SU-DHL-6 (cell line): Measurements from ENCODE around the gene ERC1.

Experiments used
- H2AFZ ChIP-seq: fragments of 200-600 bp; sonication (generic); 2 replicates; pipeline ENCODE4 v1.6.1; 2014; ENCODE audit warnings: low read depth, mild to moderate bottlenecking, moderate library complexity, mixed read lengths, antibody characterized with exemption, low read length; ENCODE audit not compliant: severe bottlenecking
- H3F3A ChIP-seq: fragments of 200-600 bp; shearing (Covaris generic); 2 replicates; pipeline ENCODE4 v1.6.0; 2016; ENCODE audit warnings: antibody characterized with exemption, mild to moderate bottlenecking; ENCODE audit not compliant: insufficient read depth
- H3K27ac ChIP-seq: fragments of 200-600 bp; sonication (generic); 2 replicates; pipeline ENCODE4 v1.5.1; 2016; ENCODE audit warnings: low read depth, mild to moderate bottlenecking, low read length, moderate library complexity, mixed read lengths
- H3K27me3 ChIP-seq: fragments of 200-600 bp; sonication (generic), shearing (Covaris generic); 2 replicates; pipeline ENCODE4 v1.6.0; 2014; ENCODE audit warnings: mild to moderate bottlenecking, low read length
- H3K36me3 ChIP-seq: fragments of 200-600 bp; sonication (generic); 2 replicates; pipeline ENCODE4 v1.6.1; 2014; ENCODE audit warnings: mild to moderate bottlenecking, low read length, mixed read lengths
- H3K4me2 ChIP-seq: fragments of 300-600, 200-600 bp; shearing (Covaris generic), sonication (generic); 2 replicates; pipeline ENCODE4 v1.6.0; 2014; ENCODE audit warnings: low read length, low read depth, mild to moderate bottlenecking; ENCODE audit not compliant: poor library complexity, severe bottlenecking
- H3K4me3 ChIP-seq: fragments of 200-600 bp; sonication (generic); 2 replicates; pipeline ENCODE4 v1.5.1; 2014; ENCODE audit warnings: antibody characterized with exemption, low read length, mild to moderate bottlenecking, mixed read lengths; ENCODE audit not compliant: insufficient read depth, poor library complexity, severe bottlenecking
- H3K79me2 ChIP-seq: fragments of 200-600 bp; sonication (generic); 2 replicates; pipeline ENCODE4 v1.6.1; 2014; ENCODE audit warnings: mild to moderate bottlenecking, low read length, moderate library complexity; ENCODE audit not compliant: insufficient read depth
- H3K9ac ChIP-seq: fragments of 200-600 bp; sonication (generic); 2 replicates; pipeline ENCODE4 v1.7.0; 2014; ENCODE audit warnings: mild to moderate bottlenecking, low read length
- H3K9me2 ChIP-seq: fragments of 200-600 bp; sonication (generic); replicated peaks from 2 replicates; pipeline ENCODE4 v1.6.1; 2014; ENCODE audit warnings: low read length; ENCODE audit not compliant: insufficient read depth
- H3K9me3 ChIP-seq: fragments of 200-600 bp; sonication (generic); 2 replicates; pipeline ENCODE4 v1.6.1; 2014; ENCODE audit warnings: low read length, mixed read lengths; ENCODE audit not compliant: insufficient read depth
- H4K20me1 ChIP-seq: fragments of 200-600 bp; sonication (generic); 2 replicates; pipeline ENCODE4 v1.6.1; 2014; ENCODE audit warnings: low read depth, mild to moderate bottlenecking, antibody characterized with exemption, low read length, moderate library complexity, mixed read lengths
- EZH2phosphoT487 ChIP-seq: fragments of 200-600 bp; sonication (generic), shearing (Covaris generic); conservative IDR thresholded peaks from 2 replicates; pipeline ENCODE4 v1.6.1; 2018; ENCODE audit warnings: mild to moderate bottlenecking, antibody characterized with exemption, low read length, moderate library complexity, mixed read lengths
- TF ChIP-seq, protein P1 (sequence below): fragments of 200-600 bp; sonication (generic); IDR thresholded peaks from one replicate; pipeline ENCODE4 v1.5.1; 2017; ENCODE audit warnings: antibody characterized with exemption, mild to moderate bottlenecking, low read length, moderate library complexity; ENCODE audit not compliant: insufficient read depth, poor library complexity, severe bottlenecking

ERC1 gene

DNA sequence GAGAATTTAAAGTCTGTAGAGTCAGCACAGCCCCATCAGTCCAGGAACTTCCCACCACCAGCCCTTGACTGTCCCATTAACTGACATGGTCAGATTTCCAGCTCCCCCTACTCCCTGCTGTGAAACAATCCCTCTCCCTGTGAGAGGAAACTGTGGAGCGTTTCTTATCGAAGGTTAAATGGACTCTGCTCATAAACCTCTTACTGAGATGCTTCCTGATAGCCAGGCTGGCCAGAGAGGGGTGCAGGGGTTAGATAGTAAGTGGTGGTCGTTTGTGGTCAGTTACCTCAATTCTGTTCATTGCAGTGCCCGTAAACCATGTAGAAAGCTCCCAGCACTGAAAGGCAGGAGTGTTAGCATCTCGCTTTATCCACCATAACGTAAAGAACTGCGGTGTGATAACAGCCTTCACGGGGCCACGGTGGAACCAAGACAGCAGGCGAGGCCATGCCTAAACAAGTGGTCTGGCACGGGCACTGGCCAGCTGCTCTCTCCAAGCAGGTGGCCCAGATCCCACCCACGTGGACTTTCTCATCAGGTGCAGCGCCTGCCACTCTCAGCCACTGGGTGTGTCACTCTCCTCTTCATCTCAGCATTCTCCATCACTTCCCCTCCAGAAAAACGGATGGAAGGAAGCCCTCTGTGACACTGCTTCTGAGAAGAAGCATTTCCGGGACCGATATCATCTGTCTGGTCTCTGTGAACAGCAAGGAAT is 501.1 kb downstream of the ERC1 start:
- Histone ChIP-seq H3F3A (no peaks in the 10 kb centered on the region), H3K27me3 (no peaks in the 10 kb centered on the region), H3K9me2 (no peaks in the 10 kb centered on the region), H3K36me3 (no peaks in the 10 kb centered on the region), H2AFZ (no peak overlapping the region), H4K20me1 (no peaks in the 10 kb centered on the region), H3K4me3 (no peak overlapping the region), H3K9ac (no peak overlapping the region), H3K4me2 (no peak overlapping the region), H3K9me3 (no peaks in the 10 kb centered on the region), H3K79me2 (no peaks in the 10 kb centered on the region), H3K27ac (no peak overlapping the region)
- TF ChIP-seq, protein P1, sequence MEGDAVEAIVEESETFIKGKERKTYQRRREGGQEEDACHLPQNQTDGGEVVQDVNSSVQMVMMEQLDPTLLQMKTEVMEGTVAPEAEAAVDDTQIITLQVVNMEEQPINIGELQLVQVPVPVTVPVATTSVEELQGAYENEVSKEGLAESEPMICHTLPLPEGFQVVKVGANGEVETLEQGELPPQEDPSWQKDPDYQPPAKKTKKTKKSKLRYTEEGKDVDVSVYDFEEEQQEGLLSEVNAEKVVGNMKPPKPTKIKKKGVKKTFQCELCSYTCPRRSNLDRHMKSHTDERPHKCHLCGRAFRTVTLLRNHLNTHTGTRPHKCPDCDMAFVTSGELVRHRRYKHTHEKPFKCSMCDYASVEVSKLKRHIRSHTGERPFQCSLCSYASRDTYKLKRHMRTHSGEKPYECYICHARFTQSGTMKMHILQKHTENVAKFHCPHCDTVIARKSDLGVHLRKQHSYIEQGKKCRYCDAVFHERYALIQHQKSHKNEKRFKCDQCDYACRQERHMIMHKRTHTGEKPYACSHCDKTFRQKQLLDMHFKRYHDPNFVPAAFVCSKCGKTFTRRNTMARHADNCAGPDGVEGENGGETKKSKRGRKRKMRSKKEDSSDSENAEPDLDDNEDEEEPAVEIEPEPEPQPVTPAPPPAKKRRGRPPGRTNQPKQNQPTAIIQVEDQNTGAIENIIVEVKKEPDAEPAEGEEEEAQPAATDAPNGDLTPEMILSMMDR, result no peak
- TF ChIP-seq EZH2phosphoT487, result no peak

DNA sequence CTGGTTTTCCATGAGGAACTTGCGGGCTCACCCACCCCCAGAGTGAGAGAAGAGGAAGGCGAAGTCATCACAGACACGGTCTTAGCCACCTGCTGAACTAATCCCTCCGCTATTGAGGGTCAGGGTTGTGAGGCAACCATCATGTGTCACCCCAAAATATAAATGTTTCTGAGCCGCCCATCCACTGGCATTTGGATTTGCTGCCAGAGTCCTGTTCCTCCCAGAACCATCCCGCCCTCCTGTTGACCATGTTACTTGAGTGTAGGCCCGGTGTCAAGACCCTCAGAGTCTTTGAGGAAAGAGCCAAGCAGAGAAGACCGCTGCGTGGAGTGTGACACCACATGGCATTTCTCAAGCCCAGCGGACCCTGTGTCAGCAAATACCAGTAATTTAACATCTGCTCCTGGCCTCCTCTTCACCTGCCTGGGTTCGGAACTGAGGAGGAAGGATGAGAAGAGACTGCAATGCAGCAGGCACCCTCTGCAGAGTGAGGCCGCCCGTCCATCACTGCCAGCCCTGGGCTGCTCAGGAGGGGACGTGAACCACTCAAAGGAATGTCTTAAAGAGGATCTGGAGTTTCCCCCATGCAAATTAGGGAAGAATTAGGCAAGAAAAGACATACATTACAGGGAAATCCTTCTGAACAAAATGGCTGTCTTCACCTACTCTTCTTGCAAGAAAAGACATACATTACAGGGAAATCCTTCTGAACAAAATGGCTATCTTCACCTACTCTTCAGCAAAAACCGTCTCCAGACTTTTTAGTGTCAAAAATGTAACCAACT is 502.9 kb downstream of the ERC1 start:
- no peak for TF ChIP-seq EZH2phosphoT487
- TF ChIP-seq, protein P1, result no peak
- Histone ChIP-seq H3K4me2 (no peak overlapping the region), H4K20me1 (no peaks in the 10 kb centered on the region)

DNA sequence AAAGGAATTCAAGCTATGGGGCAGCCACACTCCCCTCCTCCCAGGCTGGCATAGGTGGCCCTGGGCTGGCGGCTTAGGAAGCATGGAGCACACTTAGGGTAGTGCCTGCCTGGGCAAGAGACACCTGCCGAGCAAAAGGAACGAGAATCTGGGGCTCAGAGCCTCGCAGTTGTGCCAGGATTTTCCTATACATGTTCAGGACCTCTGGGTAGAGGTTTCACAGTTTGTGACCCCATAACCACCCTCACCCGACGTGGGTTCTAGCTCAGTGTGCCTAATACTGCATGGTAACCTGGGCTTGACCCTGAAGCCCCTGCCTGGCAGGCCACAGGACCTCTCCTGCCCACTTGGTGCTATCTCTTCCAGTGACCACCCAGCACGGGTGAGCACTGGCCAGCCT is 503.8 kb downstream of the ERC1 start:
- Histone ChIP-seq H3K27me3 (no peaks in the 10 kb centered on the region), H3K27ac (no peak overlapping the region), H3F3A (no peaks in the 10 kb centered on the region), H3K9me2 (no peaks in the 10 kb centered on the region), H3K9me3 (no peaks in the 10 kb centered on the region), H3K4me3 (no peak overlapping the region), H2AFZ (no peak overlapping the region), H3K9ac (no peak overlapping the region), H3K79me2 (no peaks in the 10 kb centered on the region), H4K20me1 (no peaks in the 10 kb centered on the region), H3K4me2 (no peak overlapping the region), H3K36me3 (no peaks in the 10 kb centered on the region)
- no peak for TF ChIP-seq EZH2phosphoT487
- TF ChIP-seq, protein P1, result no peak

More for the DNA sequence above, 502.9 kb downstream of the ERC1 start:
- Histone ChIP-seq H3K27me3 (no peaks in the 10 kb centered on the region), H3K9me2 (no peaks in the 10 kb centered on the region), H3F3A (no peaks in the 10 kb centered on the region), H2AFZ (no peak overlapping the region), H3K36me3 (no peaks in the 10 kb centered on the region), H3K9ac (no peak overlapping the region), H3K79me2 (no peaks in the 10 kb centered on the region), H3K4me3 (no peak overlapping the region), H3K27ac (no peak overlapping the region), H3K9me3 (no peaks in the 10 kb centered on the region)
